Spleen (tissue), 7 donors: ENCODE data around the gene CTXND1.

Experiments
- CTCF ChIP-seq, 11 experiments: fragments of 200-600 bp in 7 of 11; fragments of 450-650 bp in 4 of 11; sonication (generic) in 4 of 11; IDR thresholded peaks in 8 of 11; conservative IDR thresholded peaks in 3 of 11; 1 replicate in 7 of 11; 2 replicates in 4 of 11; pipeline versions ENCODE4 v1.4.0 to v1.8.0; 2016 to 2021; ENCODE audit warnings: antibody characterized with exemption in 11 of 11, inconsistent platforms in 4 of 11, mild to moderate bottlenecking in 1 of 11
- POLR2A ChIP-seq, 3 donors: fragments of 450-650 bp; IDR thresholded peaks; one replicate each; pipeline ENCODE4 v1.5.1; 2017; ENCODE audit warnings: antibody characterized with exemption in 3 of 3, mild to moderate bottlenecking in 1 of 3
- POLR2AphosphoS5 ChIP-seq, 3 donors: sonication (generic); formaldehyde crosslinking; IDR thresholded peaks; one replicate each; pipeline ENCODE4 v1.5.1; 2017; ENCODE audit warnings: antibody characterized with exemption in 3 of 3
- donor health status: DM: no; HTN: no; CAD: no; lungs with moderate emphysema.
- donor health status: DM: no; HTN: no; CAD: no.
- donor health status: DM: no; HTN: no; CAD: no.

GRCh38 chr15:80292079-80292478 is 40.1 kb upstream of the CTXND1 start:
- TF ChIP-seq CTCF (IDR thresholded peaks at IDR 0.05 in 8 of 11, conservative IDR thresholded peaks at IDR 0.05 in 3 of 11) (no peak), POLR2A (IDR thresholded peaks at IDR 0.05) (no peak), POLR2AphosphoS5 (IDR thresholded peaks at IDR 0.05) (no peak)
